NCI-H2196 (cell line): Measurements from ENCODE around the gene BSG.

ENCODE experiments used
- DNase-seq: peaks from one replicate; lab custom pipeline; 2025; ENCODE audit not compliant: unreplicated experiment; lab: John Stamatoyannopoulos, UW

BSG gene

GRCh38 chr19:570937-571565 lies 1.3 kb upstream of the BSG start:
- peak; percentile 73 for DNase-seq

DNA sequence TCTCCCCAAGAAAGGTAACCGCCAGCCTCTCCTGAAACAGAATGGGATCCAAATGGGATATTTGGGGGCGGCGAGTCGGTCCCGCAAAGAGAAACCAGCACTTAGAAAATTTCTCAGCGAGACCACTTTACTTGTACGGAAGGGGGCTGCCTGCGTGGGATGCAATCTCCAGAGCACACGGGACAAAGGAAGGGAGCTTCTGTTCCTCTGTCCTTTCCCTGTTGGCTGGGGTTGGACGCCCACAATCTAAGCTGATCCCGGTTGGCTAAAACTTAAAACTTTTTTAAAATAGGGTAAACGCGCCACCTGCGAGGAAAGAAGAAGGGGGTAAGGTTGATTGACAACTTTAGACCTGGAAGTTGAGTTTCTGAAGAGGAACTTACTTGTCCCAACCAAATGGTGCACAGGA lies 826 bp upstream of the BSG start:
- peak; percentile 37 for DNase-seq

GRCh38 chr19:572743-573518 lies 535 bp downstream of the BSG start:
- DNase-seq: peak; percentile 27

DNA sequence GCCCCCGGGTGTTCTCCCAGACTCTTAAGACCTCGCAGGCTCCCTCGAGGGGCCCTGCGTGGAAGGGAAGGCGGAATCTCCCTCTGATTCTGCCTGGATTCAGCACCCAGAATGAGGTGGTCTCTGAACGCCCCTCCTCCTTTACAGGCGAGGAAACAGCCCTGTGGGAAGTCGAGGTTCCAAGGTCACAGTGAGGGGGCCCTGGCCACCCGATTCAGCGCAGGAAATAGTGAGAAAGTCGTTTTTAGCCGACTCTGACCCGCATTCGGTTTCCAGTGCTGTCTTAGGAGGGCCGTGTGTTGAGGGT lies 1.1 kb downstream of the BSG start:
- no peak for DNase-seq

DNA sequence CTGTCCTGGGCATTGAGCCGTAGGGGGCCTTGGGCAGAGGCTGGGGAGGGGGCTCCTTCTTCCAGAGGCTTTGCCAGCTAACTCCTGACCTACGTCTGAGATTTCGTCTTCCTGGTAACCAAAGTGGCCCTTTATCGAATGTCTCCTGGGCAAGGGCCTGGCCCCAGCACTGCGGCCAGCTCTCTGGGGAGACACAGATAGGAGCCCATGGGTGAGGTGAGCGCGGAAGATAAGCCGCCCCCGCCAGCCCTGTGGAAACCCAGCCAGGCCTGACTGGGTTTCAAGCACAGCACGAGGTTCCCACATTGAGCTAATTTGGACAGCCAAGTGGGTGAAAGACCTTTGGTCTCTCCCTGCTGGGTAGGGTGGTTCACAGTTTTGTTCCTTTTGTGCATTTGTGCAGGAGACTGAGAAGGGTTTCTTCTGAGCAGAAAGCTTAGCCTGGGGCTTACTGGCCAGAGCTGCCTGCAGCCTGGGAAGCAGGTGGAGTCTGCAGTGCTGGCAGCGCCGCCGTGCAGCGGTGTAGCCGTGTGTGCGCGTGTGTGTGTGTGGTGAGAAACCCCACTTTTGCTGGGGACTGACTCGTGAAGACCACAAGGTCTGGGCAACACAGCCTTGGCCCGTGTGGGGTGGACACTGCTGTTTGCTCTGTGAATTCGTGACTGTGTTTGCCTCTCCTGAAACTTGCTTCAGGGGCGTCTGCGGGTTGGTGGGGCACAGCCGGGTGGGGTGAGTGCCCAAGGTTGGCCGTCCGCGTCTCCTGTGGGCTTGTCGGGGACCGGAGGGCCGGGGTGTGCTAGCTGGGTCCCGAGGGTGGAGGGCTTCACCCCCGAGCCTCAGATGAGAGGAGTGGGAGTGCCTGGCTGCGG lies 2.5 kb downstream of the BSG start:
- DNase-seq: no peak

- DNase-seq: no peak
These were observed 3.4 kb downstream of the BSG start for GRCh38 chr19:575527-576506.

- no peak for DNase-seq
These were observed 4.5 kb downstream of the BSG start for GRCh38 chr19:576768-577438.

- no peak for DNase-seq
These were observed 5.3 kb downstream of the BSG start for GRCh38 chr19:577439-578392.

- DNase-seq: no peak
These were observed 6.9 kb downstream of the BSG start for GRCh38 chr19:579111-579841.

- DNase-seq: no peak
These were observed 7.4 kb downstream of the BSG start for GRCh38 chr19:579842-580155.

GRCh38 chr19:580274-580835 lies 8.0 kb downstream of the BSG start:
- DNase-seq: no peak

GRCh38 chr19:581399-582111 lies 9.2 kb downstream of the BSG start:
- no peak for DNase-seq

GRCh38 chr19:582497-583197 lies 10.3 kb downstream of the BSG start:
- DNase-seq: no peak

GRCh38 chr19:583198-583967 lies 11.0 kb downstream of the BSG start:
- DNase-seq: no peak

DNA sequence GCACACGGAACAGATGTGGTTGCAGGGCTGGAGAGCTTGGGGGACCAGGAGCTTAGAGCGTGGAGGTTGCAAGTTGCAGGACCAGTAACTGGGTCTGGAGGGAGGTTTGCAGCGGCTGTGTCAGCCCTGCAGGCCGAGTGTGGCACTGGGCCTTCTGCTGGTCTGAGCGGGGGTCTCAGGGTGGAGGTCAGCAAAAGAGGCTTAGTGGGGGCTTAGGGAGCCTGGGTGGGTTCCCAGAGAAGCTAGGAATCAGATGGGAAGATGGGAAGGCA lies 11.5 kb downstream of the BSG start:
- no peak for DNase-seq

DNA sequence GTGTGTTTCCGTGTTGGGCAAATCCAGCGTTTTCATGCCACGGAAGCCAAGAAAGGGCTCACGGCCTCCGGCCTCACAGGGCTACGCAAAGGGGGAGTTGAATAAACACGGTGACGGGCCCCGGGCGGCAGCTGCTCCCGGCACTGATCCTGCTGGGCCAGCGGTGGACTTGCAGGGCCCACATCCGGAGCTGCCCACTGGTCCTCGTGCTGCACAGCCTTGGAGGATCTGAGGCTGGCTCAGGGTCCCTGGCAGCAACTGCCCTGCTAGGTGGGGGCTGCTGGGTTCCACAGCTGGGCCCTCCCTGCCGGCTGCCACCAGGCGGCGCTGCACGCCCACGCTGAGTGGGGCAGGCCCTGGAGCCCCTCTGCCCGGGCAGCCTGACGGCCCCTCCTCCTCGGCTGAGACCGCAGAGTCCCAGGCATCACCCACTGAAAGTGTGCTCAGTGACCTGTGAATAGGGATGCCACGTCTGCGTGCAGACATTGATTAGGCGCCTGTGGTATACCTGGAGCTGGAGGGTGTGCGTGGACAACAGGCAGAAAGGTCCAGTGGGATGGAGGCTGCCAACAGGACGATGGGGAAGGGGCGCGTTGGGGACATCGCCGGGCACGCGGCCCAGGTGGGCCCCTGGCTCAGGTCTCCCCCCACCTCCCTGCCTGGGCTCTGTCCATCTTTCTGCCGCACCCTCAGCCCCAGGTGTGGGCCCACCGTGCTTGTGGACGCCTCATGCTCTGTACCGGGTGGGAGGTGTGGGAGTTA lies 12.0 kb downstream of the BSG start:
- DNase-seq: peak; percentile 40
